ENCODE results near the gene SH2B3.
A peak's percentile ranks its signal among the peaks of the same experiment; 100 is the strongest.
"Not testable (repeated sequence)": the region's sequence is repeated elsewhere in the genome, so short reads cannot be mapped to it uniquely, and the experiment has no call there.

SH2B3 gene

DNA sequence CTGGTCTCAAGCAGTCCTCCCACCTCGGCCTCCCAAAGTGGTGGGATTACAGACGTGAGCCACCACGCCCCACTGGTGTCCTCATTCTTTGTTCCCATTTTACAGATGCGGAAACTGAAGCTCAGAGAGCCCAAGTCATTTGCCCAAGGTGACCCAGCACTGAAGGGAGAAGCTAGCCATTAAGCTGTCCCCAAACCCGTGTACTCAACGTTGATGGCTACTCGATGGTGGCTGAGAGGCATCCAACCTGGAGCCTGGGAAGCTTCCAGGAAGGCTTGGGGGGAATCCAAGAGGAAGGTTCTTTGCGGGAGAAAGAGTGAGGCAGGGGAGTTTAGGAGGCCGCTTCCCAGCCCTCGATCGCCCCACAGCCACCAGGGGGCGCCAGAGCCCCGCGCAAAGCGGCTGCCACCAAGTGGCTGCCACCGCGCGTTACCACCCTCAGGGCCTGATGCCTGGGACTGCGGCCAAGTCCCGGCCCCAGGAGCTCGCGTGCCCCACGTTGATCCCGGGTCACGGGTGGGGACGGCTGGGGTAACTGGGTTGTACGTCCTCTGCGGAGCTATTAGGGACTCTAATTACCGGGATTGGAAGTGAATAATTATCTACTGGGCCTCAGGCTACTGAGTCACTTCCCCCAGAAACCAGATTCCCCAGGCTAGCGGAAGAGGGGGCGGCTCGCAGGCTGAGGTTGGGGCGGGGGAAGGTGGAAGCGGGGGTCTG is 8.8 kb upstream of the SH2B3 start:
- FAIRE-seq (peak; percentile 92), DNase-seq (ENCODE audit: insufficient read length, low spot score) (peak; percentile 80)
- no peak for TF ChIP-seq POU2F2 (IDR thresholded peaks at IDR 0.05; ENCODE audit: low read depth, low read length)
- no peak for TF ChIP-seq POLR2A (IDR thresholded peaks at IDR 0.05; ENCODE audit: low read depth, low read length)
- peak; percentile 26 for TF ChIP-seq PAX5 (IDR thresholded peaks at IDR 0.05; ENCODE audit: insufficient read depth, low read length, severe bottlenecking)
- no peak for TF ChIP-seq POLR2AphosphoS5 (IDR thresholded peaks at IDR 0.05; ENCODE audit: low read depth, low read length)
- TF ChIP-seq TAF1 (IDR thresholded peaks at IDR 0.05; ENCODE audit: low read depth, low read length), result no peak

DNA sequence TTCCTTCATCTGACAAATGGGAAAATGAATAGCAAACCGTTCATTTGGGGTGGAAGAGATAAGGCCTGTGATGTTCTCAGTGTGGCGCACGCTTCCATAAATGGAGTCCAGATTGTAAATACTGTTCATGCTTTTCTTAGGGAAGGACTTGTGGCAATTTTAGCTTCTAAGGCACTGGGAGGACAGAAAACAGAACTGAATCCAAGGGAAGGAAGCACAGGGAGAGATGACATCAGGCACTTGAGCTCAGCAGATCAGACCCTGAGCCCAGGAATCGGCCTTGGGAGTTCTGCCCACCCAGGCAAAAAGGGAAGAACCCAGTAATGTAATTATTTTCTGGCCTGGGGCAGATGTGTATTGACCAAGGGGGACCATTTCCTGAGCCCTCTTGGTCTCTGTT is 7.2 kb upstream of the SH2B3 start:
- TF ChIP-seq POLR2AphosphoS5 (IDR thresholded peaks at IDR 0.05; ENCODE audit: low read depth, low read length) (no peak), PAX5 (IDR thresholded peaks at IDR 0.05; ENCODE audit: insufficient read depth, low read length, severe bottlenecking) (no peak), SPI1 (IDR thresholded peaks at IDR 0.05; ENCODE audit: low read depth, low read length) (no peak), POU2F2 (IDR thresholded peaks at IDR 0.05; ENCODE audit: low read depth, low read length) (no peak), POLR2A (IDR thresholded peaks at IDR 0.05; ENCODE audit: low read depth, low read length) (no peak), TAF1 (IDR thresholded peaks at IDR 0.05; ENCODE audit: low read depth, low read length) (no peak)
- peak; percentile 16 for FAIRE-seq
- DNase-seq (ENCODE audit: insufficient read length, low spot score), result no peak

DNA sequence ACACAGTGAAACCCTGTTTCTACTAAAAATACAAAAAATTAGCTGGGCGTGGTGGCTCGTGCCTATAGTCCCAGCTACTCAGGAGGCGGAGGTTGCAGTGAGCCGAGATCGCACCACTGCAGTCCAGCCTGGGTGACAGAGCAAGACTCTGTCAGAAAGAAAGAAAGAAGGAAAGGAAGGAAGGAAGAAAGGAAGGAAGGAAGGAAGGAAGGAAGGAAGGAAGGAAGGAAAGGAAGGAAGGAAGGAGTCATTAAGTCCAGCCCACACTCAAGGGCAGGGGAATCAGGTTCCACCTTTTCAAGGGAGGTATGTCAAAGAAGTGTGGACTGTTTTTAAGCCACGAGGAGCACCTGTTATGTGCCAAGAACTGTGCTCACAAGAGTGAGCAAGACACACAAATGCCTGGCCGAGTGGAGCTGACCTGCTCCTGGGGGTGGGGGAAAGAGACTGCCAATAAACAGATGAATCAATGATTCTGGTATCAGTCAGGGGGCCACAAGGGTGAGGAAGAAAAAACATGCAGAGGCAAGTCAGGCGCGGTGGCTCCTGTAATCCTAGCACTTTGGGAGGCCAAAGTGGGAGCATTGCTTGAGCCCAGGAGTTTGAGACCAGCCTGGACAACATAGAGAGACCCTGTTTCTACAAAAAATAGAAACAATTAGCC is 5.8 kb upstream of the SH2B3 start:
- FAIRE-seq; DNase-seq (ENCODE audit: insufficient read length, low spot score): not testable (repeated sequence)

DNA sequence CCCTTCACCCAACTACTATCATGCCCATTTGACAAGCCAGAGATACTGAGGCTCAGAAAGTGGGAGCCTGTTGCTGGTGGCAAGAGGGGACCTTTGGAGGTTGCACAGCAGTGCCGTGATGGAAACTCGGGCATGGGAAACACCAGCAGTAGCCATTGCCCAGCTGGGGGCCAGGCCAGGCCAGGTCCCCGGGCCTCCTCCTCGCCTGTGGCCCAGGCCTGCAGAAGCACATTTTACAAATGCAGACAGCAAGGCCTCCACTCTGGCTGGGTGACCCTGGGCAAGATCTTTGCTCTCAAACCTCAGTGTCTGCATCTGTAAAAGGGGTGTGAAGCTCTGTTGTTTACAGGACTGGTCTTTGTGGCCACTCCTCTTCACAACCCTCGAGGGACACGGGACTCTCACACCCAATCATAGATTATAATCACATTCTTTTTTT is 4.5 kb upstream of the SH2B3 start:
- DNase-seq (ENCODE audit: insufficient read length, low spot score), result no peak
- TF ChIP-seq TAF1 (IDR thresholded peaks at IDR 0.05; ENCODE audit: low read depth, low read length) (no peak), PAX5 (IDR thresholded peaks at IDR 0.05; ENCODE audit: insufficient read depth, low read length, severe bottlenecking) (no peak), POU2F2 (IDR thresholded peaks at IDR 0.05; ENCODE audit: low read depth, low read length) (no peak), POLR2A (IDR thresholded peaks at IDR 0.05; ENCODE audit: low read depth, low read length) (no peak)
- no peak for FAIRE-seq

DNA sequence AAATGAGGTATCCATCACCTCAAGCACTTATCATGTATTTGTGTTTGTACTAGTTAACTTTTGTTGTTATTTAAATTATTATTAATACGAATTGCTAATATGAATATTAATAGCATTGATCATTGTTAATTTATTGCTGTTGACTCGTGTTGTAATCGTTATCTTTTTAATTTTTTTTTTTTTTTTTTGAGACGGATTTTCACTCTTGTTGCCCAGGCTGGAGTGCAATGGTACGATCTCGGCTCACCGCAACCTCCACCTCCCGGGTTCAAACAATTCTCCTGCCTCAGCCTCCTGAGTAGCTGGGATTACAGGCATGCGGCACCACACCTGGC is 3.3 kb upstream of the SH2B3 start:
- not testable (repeated sequence) for DNase-seq (ENCODE audit: insufficient read length, low spot score); FAIRE-seq

DNA sequence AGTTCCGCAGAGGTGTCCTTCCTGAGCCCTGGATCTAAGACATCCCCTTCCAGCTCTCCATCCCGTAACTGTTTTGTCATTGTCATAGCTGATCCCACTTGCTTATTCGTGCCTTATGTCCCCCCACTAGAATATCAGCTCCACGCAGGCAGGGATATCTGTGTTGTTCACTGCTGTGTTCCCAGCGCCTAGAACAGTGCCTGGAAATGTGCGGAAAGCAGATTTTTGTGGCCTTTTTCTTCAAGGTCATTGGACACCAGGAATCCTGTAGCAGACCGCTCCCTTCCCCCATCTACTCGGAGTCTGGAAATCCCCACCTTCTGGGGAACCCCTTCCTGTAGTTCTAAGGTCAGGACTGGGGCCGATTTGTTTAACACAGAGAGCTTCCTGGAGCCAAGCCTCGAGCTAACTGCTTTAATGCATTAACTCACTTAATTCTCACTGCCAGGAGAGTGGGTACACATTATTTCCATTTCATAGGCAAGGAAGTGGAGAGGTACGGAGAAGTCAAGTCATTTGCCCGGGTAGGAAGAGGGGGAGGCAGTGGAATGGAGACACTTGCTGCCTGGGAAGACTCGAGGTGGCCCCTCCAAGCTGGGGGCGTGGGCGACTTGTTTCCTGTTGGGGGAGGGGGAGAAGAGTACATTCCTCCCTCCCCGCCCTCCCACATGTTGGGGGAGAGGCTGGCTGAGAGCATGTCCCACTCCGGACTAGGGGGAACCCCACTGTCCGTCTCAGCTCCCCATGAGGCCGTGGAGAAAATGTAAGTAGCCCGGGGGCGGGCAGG is 1.2 kb upstream of the SH2B3 start:
- FAIRE-seq (peak; percentile 67), DNase-seq (ENCODE audit: insufficient read length, low spot score) (no peak)
- TF ChIP-seq POLR2AphosphoS5 (IDR thresholded peaks at IDR 0.05; ENCODE audit: low read depth, low read length) (peak; percentile 69), PAX5 (IDR thresholded peaks at IDR 0.05; ENCODE audit: insufficient read depth, low read length, severe bottlenecking) (no peak), SPI1 (IDR thresholded peaks at IDR 0.05; ENCODE audit: low read depth, low read length) (0 out of 2 replicates have a peak, but pooled peaks have one; percentile 25), POLR2A (IDR thresholded peaks at IDR 0.05; ENCODE audit: low read depth, low read length) (peak; percentile 56; the same call in 1 of the 2 replicates), POU2F2 (IDR thresholded peaks at IDR 0.05; ENCODE audit: low read depth, low read length) (0 out of 2 replicates have a peak, but pooled peaks have one; percentile 62), TAF1 (IDR thresholded peaks at IDR 0.05; ENCODE audit: low read depth, low read length) (no peak; the same call in 1 of the 2 replicates)

DNA sequence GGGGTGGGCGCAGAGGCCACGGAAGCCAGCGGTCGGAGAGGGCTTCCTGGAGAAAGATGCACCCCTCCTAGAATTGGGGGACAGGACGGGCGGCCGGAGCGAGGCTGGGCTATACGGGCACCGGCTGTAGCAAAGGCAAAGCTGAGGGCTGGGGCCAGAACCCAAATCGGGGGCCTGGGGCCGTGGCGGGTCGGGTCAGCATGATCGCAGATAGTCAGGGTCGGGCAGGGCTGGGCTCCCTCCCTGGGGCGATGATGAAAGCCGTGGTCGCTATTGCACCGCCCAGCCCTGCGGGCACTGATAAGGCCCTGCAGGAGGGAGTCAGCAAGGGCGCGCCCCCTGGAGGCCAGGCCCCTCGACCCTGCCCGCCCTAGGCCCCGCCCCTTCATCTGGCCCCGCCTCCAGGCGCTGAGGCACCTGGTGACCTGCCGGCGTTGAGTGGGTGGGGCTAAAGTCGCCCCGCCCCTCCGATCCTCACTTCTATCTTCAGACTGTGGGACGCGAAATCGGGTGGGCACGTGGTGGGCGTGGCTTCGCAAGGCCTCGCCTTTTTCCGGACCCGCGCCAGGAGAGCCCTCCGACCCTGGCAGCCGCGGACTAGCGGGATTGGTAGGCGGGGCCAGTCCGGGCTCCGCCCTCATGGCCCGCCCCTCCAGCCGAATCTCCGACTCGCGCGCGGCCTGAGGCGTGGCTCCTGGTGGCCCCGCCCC is 419 bp upstream of the SH2B3 start:
- FAIRE-seq (peak; percentile 88), DNase-seq (ENCODE audit: insufficient read length, low spot score) (peak; percentile 95)
- no peak for TF ChIP-seq SPI1 (IDR thresholded peaks at IDR 0.05; ENCODE audit: low read depth, low read length)
- peak; percentile 60 for TF ChIP-seq POLR2AphosphoS5 (IDR thresholded peaks at IDR 0.05; ENCODE audit: low read depth, low read length)
- peak; percentile 67 for TF ChIP-seq POLR2A (IDR thresholded peaks at IDR 0.05; ENCODE audit: low read depth, low read length)
- TF ChIP-seq POU2F2 (IDR thresholded peaks at IDR 0.05; ENCODE audit: low read depth, low read length), result no peak

DNA sequence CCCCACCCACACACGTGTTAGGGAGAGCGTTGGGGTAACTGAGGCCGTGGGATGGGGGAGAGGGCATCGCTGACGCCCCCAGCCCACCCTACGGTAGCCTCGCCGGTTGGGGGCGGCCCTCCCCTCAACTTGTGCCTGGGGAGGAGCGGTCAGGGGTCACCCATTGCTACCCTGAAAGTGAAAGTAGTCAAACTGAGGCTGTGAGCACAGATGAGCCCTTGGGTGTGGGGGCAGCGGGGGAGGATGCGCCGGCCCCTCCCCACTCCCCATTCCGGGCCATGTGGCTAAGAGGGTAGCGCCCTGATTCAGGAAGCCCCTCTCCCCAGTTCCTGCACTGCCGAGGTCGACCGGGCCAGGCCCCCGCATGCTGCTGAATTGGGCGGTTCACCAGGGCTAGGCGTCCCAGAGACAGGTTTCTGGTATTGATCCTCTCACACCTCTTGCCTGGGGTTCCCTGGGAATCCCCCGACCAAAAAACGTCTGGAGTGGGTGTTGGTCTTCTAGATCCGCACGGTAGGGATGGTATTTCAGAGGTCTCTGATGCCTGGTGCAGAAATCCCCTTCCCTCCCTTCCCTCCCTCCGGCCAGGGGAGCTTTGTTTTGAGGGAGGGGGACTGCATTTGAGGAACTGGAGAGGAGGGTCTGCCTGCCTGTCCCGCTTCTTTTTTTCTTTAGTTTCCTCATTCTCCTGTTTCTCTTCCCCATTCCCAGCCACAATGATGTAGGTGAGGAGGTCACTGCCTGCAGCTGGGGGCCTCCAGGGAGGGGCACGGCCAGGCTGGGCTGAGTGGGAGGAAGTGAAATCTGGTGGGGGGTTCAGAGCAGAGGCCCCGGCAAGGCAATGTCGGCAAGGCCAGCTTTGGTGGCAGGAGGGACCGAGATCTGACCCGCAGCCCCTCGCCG is 1.0 kb downstream of the SH2B3 start:
- FAIRE-seq (peak; percentile 52), DNase-seq (ENCODE audit: insufficient read length, low spot score) (no peak)
- TF ChIP-seq POU2F2 (IDR thresholded peaks at IDR 0.05; ENCODE audit: low read depth, low read length), result 0 out of 2 replicates have a peak, but pooled peaks have one; percentile 10
- no peak for TF ChIP-seq POLR2AphosphoS5 (IDR thresholded peaks at IDR 0.05; ENCODE audit: low read depth, low read length)
- TF ChIP-seq POLR2A (IDR thresholded peaks at IDR 0.05; ENCODE audit: low read depth, low read length), result no peak; the same call in 1 of the 2 replicates
- peak; percentile 80 for TF ChIP-seq SPI1 (IDR thresholded peaks at IDR 0.05; ENCODE audit: low read depth, low read length)
- TF ChIP-seq TAF1 (IDR thresholded peaks at IDR 0.05; ENCODE audit: low read depth, low read length), result no peak; the same call in 1 of the 2 replicates
- no peak for TF ChIP-seq PAX5 (IDR thresholded peaks at IDR 0.05; ENCODE audit: insufficient read depth, low read length, severe bottlenecking)

All from GM12891 (cell line).